GM19023 (cell line): Measurements from ENCODE around the gene C9orf40.

Experiments
- ATAC-seq: cut with Tn5 transposase; IDR thresholded peaks from one replicate; pipeline ENCODE4 v1.9.1; 2021; ENCODE audit warnings: mild to moderate bottlenecking, moderate library complexity; ENCODE audit not compliant: unreplicated experiment

The C9orf40 gene, protein sequence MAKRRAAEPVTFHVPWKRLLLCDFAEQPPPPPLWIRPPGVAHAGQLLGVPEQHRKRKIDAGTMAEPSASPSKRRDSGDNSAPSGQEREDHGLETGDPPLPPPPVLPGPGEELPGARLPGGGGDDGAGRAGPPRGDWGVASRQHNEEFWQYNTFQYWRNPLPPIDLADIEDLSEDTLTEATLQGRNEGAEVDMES

DNA sequence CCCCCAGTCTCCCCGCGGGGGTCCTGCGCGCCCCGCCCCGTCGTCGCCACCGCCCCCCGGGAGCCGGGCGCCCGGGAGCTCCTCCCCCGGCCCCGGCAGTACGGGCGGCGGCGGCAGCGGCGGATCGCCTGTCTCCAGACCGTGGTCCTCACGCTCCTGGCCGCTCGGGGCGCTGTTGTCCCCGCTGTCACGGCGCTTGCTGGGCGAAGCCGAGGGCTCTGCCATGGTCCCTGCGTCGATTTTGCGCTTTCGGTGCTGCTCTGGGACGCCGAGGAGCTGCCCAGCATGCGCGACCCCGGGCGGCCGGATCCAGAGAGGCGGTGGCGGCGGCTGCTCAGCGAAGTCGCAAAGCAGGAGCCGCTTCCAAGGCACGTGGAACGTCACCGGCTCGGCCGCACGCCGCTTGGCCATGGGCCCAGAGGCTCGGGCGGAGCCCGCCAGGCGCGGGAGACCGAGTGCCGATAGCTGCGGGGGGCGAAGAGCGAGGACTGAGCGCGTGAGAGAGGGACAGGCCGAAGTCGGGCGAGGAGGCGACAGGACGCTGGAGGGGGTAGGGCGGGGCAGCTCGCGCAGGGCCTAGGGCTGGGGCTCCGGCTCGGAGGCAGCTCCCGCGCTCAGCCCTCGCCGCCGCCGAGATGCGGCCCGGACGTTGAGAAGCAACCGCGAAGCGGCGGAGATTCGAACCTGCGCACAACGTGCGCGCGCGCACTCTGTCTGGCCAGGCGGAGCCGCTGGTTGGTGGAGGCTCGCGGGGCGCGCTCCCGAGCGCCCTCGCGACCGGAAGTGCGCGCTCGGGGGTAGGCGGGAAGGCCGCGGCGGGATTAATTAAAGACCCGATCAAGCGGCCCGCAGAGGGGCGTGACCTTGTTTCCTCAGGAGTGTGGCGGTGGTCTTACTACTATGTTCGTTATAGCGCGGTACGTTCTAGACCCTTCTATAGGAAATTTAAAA lies at the start of gene C9orf40:
Gene C9orf40, minus strand, starts transcription at position 712 of the 951 bp plus-strand sequence. Its CDS starts 301 bp downstream, at position 411.
- ATAC-seq, result peak; percentile 96

DNA sequence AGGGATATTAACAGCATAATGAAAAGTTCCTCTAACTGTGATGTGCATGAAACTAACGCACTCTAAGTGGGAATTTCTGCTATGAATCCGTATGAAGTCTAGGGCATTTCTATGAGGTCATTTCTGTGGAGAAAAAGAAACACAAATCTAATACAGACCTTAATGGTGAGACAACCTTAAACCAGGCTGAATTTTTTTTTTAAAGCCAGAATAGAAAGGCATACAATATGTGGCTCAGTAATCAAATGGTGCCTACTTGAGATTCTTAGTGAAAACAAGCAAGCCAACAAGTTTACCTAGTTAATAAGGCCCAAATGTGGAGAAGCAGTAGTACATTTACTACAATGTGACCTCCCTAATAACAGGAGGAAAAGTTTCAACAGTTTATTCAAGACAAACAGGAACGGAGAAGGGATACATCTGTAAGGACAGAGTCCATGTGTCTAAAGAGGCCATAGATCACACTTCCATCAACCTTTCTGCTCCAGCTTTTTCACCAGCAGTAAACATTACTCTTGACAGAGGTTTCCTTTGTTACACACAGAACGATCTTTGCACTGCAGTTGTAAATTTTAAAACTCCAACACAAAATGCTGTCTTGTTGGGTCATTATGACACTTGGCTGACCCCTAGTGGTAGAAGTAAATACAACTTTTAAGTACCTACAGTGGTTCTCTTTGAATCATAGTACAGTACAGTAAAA lies 49.2 kb upstream of the C9orf40 start:
- peak; percentile 89 for ATAC-seq

DNA sequence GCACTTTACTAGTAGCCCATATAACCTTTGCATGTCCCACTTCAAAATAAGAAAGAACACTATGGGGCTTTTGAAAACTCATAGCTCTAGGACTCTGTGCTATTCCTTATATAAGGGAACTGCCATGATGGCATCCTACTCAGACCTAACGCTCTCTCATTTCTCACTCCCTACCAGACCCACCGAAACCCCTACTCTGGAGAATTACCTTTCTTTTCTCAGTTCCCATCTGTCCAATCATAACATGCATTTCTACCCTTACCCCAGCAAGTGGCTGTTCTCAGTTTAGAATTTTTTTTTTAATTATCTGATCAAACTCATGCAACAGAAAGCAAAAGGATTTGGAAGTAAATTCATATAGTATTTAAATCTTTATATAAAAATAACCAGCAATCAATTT lies 48.1 kb upstream of the C9orf40 start:
- no peak for ATAC-seq

DNA sequence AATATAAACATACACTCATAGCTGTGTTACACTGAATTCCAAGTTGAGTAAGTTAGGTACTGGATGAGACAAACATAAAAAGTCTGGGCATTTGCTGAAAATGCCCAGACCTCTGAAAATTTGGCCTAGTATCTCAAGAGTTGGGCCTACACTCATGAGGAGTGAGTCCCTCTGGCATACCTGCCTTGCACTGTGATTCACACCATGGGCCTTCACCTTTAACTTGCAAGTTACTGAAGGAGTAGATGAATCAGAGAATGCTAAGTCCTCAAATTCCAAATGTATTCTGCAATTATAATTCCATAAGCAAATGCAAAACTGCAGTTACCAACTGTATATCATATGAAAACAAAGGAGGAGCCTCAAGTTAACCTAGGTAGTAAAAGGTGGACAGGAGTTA lies 32.3 kb upstream of the C9orf40 start:
- no peak for ATAC-seq

DNA sequence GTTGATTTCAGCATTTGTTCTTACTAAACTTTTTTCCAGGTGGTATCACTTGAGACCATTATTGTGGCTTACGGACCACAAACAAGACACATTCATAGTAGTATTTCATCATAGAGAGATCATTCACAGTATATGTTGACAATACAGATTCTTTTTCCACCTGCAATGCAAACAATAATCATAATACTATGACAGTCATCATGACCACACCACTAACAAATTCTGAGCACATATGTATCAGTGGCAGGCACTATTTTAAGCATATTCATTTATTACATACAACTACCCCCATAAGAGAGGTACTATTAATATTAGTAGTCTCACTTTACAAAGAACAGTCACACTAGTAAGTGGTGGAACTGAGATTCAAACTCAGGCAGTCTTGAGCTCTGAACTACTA lies 31.0 kb upstream of the C9orf40 start:
- no peak for ATAC-seq

DNA sequence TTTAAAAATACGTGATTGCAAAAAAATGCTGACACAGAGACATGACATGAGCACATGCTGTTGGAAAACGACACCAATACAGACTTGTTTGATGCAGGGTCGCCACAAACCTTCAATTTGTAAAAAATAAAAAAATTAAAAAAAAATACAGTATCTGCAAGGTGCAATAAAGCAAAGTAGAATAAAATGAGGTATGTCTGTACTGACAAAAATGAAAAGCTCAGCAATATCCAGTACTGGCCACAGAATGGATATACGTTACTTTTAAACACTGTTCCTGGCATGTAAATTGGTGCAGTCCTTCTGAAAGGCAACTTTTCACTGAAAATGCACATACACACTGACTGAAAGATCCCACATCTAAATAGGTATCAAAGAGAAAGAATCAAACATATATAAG lies 27.1 kb upstream of the C9orf40 start:
- no peak for ATAC-seq

DNA sequence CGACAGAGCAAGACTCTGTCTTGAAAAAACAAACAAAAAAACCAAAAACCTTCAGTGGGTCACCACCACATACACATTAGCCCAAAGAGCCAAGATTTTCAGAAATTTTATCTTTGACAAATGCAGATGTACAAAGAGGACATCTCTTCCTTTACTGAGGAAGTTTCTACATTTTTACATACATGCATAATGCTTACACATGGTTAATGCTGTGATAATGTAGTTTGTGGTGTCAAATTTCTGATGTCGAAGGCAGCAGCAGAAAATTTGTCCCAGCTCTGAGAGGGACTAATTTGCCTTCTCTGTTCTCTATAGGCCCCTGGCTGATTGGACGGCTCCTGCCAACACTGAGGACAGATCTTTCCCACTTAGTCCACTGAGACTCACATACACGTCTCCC lies 24.6 kb upstream of the C9orf40 start:
- ATAC-seq, result no peak

DNA sequence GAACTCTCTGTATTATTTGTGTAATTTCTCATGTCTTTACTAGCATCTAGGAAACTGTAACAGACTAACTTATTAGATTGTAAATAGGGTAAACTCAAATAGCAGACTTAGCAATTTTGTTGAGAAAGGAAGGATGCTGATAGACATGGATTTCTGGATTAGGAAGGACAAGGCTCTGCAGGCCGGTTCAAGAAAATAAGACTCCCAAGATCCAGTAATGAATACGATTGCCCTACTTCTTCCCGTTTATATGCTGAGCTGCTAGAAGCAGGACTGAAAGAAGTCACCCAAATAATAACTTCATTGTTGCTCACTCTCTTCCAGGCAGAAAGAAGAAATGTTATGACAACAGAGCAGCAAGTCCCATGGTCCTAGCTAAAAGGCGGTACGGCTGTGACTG lies 22.8 kb upstream of the C9orf40 start:
- no peak for ATAC-seq

DNA sequence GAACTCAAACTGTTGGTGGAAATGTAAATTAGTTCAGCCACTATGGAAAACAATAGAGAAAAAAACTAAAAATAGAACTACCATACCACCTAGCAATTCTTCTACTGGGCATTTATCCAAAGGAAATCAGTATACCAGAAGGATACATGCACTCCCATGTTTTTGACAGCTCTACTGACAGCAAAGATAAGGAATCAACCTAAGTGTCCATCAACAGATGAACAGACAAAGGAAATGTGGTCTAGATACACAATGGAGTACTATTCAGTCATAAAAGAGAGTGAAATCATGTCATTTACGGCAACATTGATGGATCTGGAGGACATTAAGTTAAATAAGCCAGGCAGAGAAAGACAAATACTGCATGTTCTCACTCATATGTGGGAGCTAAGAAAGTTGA lies 21.8 kb upstream of the C9orf40 start:
- no peak for ATAC-seq

DNA sequence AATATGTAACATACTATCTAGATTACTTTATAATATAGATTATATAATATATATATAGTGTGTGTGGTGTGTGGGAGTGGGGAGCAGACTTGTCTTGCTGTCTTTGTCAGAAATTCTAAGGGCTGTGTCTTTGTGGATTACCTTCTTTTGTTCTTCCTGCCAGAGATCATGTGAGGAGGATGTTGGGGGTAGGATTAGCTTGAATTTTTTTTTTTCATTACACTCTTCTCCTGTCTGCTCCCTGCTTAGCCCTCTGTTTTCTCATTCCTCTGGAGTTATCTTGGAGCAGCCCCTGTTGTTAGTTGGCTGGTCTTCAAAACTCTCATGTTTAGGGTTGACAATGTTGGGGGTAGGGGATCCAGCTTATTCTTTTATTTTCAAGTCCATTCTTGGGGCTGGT lies 21.0 kb upstream of the C9orf40 start:
- ATAC-seq, result no peak

DNA sequence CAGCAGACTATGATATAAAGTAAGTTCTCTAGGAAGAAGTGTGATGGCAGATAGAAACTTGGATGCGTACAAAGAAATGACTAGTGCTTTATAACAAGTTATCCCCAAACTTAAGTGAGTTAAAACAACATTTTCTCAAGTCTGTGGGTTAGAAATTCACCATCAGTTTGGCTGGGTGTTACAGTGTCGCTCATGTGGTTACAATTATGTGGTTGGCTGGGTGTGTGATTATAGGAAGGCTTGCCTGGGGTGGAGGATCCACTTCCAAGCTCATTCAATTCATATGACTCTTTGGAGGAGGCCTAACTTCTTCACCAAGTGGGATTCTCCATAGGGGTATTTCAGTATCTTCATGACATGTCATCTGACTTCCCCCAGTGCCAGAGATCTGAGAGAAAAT lies 10.3 kb upstream of the C9orf40 start:
- ATAC-seq, result no peak

DNA sequence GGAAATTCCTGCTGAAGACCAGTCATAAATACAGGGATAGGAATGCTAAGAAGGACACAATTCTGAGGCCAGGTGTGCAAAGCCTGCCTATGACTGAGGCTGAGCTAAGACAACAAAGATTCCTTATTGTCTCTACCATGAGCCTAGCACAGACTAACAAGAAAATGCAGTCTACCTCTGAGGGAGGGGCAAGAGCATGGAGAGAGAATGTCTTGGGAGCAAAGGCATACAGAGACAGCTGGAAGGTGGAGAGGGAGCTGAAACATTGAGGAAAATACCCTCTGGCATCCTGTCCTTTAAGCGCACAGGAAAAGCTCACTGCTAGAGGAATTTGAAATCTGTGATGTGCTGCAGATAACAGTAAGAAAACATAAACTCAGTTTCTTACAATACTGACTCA lies 8.8 kb upstream of the C9orf40 start:
- ATAC-seq, result no peak

DNA sequence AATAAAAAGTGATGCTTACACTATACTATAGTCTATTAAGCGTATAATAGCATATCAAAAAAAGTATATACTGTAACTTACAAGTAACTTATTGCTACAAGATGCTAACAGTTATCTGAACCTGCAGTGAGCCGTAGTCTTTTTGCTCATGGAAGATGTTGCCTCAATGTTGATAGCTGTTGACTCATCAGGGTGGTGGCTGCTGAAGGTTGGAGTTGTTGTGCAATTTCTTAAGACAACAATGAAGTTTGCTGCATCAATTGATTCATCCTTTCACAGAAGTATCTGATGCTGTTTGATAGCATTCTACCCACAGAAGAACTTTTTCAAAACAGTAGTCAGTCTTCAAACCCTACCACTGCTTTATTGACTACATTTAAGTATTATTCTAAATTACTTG lies 7.8 kb upstream of the C9orf40 start:
- ATAC-seq, result no peak

DNA sequence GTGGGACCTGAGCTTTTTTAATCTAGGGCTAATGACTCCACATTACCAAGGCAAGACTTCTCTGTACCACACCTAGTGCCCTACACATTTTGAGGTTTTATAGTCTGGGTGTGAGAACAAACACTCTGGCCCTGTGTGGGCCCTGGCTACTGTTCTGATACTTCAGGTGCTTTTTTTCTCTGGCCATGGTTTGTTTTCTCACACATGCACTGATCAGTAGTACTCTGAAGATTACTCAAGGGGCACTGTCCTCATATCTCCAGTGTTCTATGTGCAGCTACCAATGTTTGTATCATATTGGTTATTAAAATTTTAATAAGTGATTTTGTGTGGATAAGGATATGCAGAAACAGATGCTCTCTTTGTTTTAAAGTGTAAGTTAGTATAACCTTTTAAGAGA lies 5.9 kb upstream of the C9orf40 start:
- ATAC-seq, result no peak

DNA sequence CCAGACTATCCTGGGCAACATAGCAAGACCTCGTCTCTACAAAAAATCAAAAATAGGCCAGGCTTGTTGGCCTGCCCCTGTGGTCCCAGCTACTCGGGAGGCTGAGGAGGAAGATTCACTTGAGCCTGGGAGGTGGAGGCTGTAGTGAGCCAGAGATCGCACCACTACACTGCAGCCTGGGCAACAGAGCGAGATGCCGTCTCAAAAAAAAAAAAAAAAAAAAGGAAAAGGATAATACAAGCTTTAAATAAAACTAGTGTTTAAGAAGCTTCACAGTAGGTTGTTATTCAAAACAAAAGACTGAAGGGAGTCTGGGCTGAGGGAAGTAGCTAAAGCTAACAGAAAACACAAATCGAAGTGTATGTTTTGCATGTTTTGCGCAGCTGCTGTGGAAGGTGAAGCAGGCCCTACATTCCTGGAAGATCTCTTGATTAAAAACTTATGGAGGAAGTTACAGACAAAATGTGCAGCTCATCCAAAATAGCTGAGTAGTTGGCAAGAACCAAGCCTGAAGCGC lies 581 bp upstream of the C9orf40 start:
- no peak for ATAC-seq

DNA sequence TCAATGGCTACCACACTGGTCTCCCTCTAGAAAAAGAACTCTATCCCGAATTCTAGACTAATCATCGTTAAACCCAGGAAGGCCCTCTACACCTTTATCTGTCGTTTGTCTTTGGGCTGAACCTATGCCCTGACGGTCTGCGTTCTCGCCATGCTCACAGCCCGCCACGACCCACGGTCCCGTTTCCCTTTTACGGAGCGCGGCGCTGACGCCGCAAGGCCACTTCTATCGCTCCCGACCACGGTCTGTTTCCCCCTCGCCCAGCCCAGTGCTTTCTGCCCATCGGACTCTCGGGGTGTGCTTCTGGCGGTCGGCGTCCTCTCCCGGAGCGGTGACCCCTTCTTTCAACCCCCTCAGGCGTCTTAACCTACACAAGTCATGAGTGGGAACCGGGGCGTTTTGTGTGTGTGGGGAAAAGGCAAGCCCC lies 974 bp downstream of the C9orf40 start:
- ATAC-seq, result peak; percentile 40

DNA sequence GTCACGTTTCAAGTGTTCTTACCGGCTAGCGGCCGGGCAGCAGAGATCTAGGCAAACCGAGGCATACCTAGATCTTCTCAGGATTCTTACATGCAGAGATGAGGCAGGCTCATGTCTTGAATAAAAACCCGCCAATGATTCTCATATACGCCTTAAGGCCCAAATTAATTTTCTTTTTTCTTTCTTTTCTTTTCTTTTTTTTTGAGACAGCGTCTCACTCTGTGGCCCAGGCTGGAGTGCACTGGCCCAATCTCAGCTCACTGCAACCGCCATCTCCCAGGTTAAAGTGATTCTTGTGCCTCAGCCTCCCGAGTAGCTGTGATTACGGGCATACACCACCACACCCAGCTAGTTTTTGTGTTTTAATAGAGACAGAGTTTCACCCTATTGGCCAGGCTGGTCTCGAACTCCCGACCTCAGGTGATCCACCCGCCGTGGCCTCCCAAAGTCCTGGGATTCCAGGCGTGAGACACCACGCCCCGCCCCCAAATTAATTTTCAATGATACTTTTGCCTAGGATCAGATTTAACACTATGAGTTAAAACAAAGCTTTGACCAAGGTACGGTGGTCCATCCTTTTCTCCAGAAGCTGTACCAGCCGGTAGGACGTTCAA lies 1.5 kb downstream of the C9orf40 start:
- ATAC-seq, result no peak

DNA sequence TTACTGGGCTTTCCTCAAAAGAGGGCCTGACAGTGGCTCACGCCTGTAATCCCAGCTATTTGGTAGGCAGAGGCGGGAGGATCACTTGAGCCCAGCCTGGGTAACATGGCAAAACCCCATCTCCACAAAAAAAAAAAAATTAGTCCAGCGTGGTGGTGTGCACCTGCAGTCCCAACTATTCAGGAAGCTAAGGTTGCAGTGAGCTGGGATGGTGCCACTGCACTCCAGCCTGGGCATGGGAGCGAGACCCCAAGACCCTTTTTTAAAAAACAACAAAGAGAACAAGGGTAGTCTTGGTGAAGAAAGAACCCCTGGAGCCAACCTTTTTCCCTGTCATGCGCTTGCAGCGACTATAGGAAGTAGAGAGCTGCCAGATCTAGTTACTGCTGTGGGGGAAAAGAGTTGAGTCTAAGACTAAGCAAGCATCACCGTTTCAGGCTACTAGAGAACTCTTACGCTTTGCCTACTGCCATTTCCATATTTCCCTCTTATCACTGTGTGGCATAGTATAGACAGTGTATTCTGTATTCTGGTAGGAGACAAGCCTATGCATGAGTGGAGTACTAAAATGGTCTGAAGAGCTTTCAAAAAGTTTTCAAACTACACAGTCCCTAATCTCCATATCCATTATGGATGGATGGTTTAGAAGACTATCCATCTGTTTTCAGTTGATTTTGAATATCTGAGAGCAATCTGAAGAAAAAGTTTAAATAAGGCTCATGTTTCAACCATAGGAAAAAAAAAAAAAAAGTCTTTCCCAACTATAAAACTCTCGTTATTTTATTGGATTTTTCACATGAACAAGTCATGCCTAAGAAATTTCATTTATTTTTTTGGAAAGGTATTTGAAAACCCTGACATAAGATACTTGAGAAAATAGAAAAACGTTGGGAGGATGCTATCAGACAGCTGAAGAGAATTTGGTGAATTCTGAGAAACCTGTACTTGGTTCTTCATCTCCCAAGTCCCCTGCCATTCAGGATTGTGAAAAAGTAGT lies 2.6 kb downstream of the C9orf40 start:
- no peak for ATAC-seq

DNA sequence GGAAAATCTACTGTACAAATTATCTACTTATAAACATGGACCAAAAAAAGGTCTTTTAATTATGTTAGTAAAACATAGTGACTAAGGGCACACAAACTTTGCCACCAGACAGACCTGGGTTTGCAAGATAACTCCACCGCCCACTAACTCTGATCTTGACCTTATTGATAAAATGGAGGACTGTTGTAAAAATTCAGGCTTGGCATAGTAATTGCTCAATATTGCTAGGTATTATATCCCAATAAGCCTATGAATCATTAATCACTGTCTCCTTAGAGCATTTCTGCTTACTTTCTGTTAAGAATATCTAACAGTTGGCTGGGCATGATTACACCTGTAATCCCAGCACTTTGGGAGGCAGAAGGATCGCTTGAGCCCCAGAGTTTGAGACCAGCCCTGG lies 3.8 kb downstream of the C9orf40 start:
- ATAC-seq, result no peak

DNA sequence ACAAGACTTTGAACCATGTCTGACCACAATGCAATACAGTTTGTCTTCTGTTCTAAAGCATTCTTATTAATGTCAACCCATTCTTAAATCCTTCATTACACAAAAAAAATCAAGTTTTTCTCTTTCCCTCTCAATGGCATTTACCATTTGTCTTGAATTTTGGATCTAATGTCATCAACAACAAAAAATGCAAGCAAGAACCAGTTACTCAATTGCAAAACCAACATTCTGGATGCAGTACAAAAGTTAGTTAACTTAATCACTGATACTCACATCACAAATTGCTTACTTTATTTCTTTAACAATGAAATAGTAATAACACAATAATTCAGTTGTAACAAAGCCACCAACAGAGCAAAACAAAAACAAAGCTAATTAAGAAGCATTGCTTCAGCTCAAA lies 6.0 kb downstream of the C9orf40 start:
- ATAC-seq, result no peak
